Amniotic epithelial cell (primary cell): ENCODE measurements around the gene ASB10.

ENCODE experiments used
- DNase-seq: peaks from one replicate; pipeline ENCODE4 v3.0.0-alpha.2; 2010; ENCODE audit warnings: low read depth

The ASB10 gene

DNA sequence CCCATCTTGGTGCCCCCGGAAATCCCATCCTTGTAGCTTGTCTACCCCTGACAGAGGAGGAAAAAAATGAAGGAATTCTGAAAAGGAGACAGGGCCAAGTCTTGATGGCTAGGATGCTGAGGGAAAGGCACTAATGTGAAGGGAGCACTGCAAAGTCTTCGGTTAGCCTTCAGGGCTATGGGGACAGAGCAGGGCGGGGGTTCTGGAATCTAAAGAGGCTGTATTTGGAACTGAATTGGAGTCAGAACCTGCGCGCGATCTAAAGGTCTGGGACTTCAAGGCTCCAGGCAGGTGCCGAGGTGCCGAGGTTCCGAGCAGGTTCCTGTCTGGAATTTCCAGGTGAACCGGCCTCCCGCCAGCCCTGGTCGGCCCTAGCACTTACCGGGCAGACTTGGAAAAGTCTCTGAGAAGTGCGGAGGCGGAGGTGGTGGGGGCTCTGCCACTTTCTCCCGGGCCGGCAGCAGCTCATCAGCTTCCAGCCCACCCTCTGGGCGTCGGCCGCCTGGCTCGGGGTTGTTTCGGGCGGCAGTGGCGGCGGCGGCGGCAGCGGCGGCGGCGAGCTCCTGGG is 20.3 kb downstream of the ASB10 start:
- no peak for DNase-seq

- DNase-seq: no peak
Observed at GRCh38 chr7:151161757-151162156, 25.3 kb downstream of the ASB10 start.

DNA sequence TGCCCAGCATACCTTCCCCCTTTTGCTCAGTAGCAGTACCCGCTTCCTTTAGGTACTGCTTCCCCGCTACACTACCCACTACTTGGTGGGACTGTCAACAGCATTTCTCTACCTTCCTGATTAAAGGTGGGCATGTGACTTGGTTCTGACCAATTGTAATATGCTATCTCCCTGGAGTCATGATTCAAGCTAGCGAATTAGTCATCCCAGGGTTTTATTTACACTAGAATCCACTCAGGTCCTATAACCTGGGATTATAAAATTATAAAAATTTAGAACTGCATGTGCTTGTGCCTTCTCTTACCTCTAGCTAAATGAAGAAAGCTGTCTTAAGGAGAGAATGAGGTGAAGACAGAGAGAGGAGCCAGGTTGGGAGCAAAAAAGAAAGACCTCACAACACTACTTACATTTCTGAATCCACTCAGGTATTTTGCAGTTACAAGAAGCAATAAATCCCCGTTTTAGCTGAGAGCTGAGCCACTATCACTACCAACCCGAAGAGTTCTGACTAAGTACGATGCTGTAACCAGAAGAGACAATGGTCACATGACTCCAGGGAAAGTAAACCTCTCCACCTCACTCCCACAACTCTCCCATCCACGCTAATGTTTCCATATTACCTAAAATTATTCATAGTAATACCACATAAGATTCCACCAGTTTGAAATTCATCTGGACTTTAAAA is 29.3 kb downstream of the ASB10 start:
- DNase-seq: peak; percentile 41

DNA sequence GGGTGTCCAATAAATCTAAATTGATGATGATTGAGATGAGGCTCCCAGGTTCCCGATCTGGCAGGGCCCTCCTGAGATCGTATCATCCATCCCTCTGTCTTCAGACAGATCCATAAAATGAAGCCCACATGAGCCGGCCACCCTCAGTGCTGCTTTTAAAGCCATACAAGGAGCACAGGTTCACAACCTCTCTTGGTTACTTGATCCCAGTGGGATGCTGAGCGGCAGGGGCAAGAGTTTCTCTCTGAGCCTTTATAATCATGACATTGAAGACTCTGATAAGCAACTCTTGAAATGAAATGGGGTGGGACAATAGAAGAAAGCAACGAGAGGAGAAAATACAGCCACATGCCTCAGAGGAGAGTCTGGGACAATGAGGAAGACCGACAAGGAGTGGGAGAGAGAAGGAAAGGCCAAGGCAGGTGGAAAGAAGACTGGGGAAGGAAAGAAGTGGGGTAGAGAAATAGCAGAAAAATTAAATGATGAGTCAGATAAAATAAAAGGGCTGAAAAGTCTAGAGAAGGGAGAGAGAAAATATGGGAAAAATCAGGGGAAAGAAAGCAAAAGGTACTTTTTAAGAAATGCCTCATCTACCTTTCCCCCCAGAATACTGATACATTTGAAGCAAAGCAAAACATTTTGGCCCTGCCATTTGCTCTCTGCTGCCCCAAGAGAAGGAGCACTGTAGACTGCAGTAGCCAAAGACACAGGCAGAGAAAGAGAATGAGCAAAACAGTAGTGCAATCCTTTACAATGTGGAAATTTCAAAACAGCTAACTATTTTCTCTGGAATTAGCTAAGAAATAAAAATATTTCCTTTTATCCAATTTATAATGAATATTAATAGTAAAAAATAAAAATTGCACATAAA is 34.2 kb downstream of the ASB10 start:
- no peak for DNase-seq

- DNase-seq: no peak
Observed at GRCh38 chr7:151150388-151150787, 36.7 kb downstream of the ASB10 start.

- no peak for DNase-seq
Observed at GRCh38 chr7:151148319-151149259, 38.5 kb downstream of the ASB10 start.

- DNase-seq: no peak
Observed at GRCh38 chr7:151146761-151147160, 40.3 kb downstream of the ASB10 start.

DNA sequence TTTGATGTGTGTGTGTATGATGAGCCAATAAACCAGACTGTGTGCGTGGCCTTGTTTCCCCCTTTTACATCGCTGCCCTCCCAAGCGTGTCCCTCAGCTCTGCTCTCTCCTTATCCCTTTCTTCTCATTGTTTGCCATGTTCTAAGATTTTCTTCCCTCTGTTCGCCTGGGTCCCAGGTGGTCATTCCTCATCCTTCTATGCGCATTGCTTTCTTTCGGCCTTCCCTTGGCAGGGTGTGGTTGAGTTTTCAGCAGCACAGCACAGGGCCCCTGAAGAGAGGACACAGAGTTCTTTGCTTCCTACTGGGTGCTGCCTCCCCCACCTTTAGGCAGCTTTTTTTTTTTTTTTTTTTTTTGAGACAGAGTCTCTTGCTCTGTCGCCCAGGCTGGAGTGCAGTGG is 42.7 kb downstream of the ASB10 start:
- DNase-seq: no peak

- DNase-seq: no peak
Observed at GRCh38 chr7:151143261-151144015, 43.6 kb downstream of the ASB10 start.

DNA sequence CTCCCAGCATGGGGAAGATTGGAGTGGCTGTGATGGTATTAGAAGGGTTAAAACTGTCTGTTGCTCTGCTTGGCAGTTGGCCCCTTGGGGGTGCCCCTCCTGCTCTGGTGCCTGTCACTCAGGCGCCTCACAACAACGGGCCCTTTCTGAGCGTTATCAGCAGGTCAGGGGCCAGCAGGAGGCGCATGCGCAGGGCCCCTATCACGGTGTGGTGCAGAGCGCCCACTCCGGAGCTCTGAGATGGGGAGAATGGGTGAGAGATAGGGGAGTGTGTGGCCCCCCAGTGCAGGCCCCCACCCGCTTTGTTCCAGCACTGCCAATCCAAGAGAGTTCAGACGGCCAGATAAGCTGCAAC is 44.4 kb downstream of the ASB10 start:
- DNase-seq: no peak

GRCh38 chr7:151141855-151142685 is 45.0 kb downstream of the ASB10 start:
- no peak for DNase-seq

GRCh38 chr7:151141311-151141854 is 45.7 kb downstream of the ASB10 start:
- no peak for DNase-seq

DNA sequence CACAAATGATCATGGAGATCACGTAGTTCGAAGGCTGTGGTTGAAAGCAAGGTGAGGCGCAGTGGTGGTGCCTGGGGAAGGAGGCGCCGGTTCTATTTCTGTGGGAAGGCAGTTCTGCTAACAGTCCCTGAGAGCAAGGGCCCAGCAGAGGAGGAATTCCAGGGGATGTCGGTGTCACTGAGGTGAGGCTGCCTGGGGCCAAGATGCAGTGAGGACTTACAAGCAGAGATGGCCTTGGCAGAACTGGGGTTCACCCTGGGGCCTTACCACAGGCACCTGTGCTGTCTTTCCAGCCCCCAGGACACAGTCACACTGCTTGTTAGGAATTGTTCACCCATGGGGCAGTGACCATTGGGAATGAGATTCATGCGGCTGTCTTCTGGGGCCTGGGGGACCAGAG is 46.2 kb downstream of the ASB10 start:
- no peak for DNase-seq

GRCh38 chr7:151139791-151140190 is 47.3 kb downstream of the ASB10 start:
- DNase-seq: no peak

GRCh38 chr7:151139071-151139790 is 47.8 kb downstream of the ASB10 start:
- no peak for DNase-seq

DNA sequence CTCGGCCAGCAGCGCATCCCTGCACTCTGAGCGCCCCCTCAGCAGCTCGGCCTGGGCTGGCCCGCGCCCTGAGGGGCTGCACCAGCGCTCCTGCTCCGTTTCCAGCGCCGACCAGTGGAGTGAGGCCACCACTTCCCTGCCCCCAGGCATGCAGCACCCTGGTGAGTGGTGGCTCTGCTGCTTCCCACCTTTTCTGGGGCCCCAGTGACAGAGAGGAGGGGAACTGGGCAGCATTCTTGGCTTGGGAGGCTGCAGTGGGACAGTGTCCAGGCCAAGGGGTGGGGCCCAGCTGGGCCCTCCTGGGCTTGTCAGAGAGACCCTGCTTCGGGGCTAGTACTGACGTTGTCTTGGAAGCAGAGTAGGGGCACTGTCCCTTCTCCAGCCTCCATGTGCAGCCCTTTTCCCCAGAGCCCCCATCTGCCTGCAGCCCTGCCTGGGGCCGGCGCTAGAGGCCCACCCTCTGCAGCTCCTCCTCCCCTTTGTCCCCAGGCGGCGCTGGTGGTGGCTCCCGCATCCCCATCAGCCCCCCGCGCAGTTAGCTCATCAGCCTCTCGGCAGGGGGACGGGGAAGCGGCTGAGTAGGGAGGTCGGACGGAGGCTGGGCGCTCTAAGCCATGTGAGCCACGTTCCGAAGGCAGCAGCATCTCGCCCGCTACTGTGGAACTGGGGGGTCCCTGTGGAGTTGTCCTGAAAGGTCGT is 48.7 kb downstream of the ASB10 start:
- DNase-seq: no peak

DNA sequence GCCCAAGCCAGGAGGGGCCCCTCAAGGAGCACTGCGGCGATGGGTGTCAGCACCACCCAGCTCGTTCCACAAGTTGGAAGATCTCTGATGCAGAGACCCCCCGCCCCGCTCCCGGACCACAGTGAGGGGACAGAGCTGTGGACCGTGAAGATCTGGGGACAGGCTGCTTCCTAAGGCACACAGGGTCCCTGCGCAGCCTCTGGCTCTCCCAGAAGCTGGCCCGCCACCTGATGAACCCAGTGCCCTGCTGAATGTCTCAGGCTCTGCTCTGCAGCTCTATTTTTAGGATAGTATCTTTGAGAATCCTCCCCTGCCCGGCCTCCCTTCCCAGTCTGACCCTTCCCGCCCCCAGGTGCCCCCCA is 49.3 kb downstream of the ASB10 start:
- DNase-seq: no peak

DNA sequence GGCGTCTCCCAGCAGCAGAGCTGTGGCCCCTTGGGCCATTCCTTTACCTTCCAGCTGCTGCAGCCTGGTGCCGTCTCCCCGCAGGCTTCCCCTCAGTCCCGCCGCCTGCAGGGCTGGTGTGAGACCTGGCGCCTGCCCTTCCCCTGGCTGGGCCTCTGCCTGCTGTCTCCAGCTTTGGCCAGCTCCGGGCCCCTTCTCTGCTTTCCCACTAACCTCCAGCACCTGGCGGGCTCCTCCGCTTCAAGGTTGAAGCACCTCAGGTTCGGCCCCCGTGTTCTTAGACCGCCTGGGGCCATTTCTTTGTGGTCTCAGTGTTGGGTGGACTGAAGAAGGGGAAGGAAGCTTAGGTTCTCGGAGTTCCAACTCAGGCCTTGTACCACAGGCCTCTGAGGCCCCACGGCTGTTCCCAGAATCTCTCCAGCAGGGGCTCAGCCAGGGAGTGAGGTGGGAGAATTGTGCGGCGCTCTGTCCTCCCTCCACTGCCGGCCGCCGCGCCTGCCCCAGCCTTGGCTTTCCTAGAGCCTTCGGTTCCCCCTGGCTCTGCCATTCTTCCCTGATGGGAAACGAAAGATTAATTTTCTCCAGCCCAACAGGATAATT is 49.9 kb downstream of the ASB10 start:
- no peak for DNase-seq
